Pancreas (tissue), 10 donors: ENCODE results near the gene CEP57L1. TPM values are rescaled to one million over a fixed set of nuclear protein-coding genes. Genes with fewer than 3 reads are reported as not detected.
"Not testable (repeated sequence)": the region's sequence is repeated elsewhere in the genome, so short reads cannot be mapped to it uniquely, and the experiment has no call there.

Experiments used
- ATAC-seq, 4 donors: fragments of 200-7000 bp; cut with Tn5 transposase; one replicate each; pipeline versions ENCODE4 v1.8.0 to v1.9.1; 2020; ENCODE audit warnings: mild to moderate bottlenecking in 4 of 4, moderate library complexity in 4 of 4
- DNase-seq, 6 donors: peaks; one replicate each; pipeline ENCODE4 v3.0.0-alpha.2; 2020
- FAIRE-seq: peaks from 2 replicates; lab custom pipeline; 2012; peaks lifted over from hg19 to GRCh38; lab: Jason Lieb, UNC
- H3K27ac ChIP-seq, 4 donors: fragments of 200-600 bp; sonication (generic); 1 replicate in 3 of 4; 2 replicates in 1 of 4; pipeline versions ENCODE4 v1.5.0 to v1.8.0; 2020
- H3K27me3 ChIP-seq, 4 donors: fragments of 200-600 bp; one replicate each; pipeline ENCODE4 v1.8.0; 2021
- H3K36me3 ChIP-seq, 3 donors: fragments of 200-600 bp; sonication (generic) in 1 of 3; one replicate each; pipeline versions ENCODE4 v1.5.0 to v1.8.0; 2020 to 2021
- H3K4me1 ChIP-seq, 3 donors: fragments of 200-600 bp; one replicate each; pipeline ENCODE4 v1.8.0; 2021
- H3K4me3 ChIP-seq, 4 donors: fragments of 200-600 bp; sonication (generic) in 2 of 4; one replicate each; pipeline versions ENCODE4 v1.5.0 to v1.8.0; 2020 to 2021
- H3K9me3 ChIP-seq, 4 donors: fragments of 200-600 bp; one replicate each; pipeline ENCODE4 v1.8.0; 2021
- CTCF ChIP-seq, 4 donors: fragments of 200-600 bp; sonication (generic) in 3 of 4; IDR thresholded peaks; one replicate each; pipeline versions ENCODE4 v1.5.0 to v1.8.0; 2021; ENCODE audit warnings: antibody characterized with exemption in 4 of 4
- WGBS, 2 donors: extraction: QIAGEN DNeasy Blood & Tissue Kit; methylation state at CpG; one replicate each; pipeline ENCODE4 v1.1.7; 2013; 5-methylcytosine and 5-hydroxymethylcytosine counted together
- intact Hi-C, 3 donors: fragments of 100-400 bp; cut with DNase I; formaldehyde crosslinking; loops; one replicate each; pipeline versions ENCODE4 v1.11.1 to v1.14.2; 2022
- polyA plus RNA-seq, 2 donors: library from polyadenylated mRNA; stranded (reverse); fragments of 200-250 nt; gene quantifications; one replicate each; pipeline ENCODE4 v1.2.3, GENCODE V29; 2013
- total RNA-seq, 6 donors: library from RNA; stranded (reverse); fragmentation: NEBNext Ultra II Directional in 4 of 6; extraction: Animal tissue kit (Norgen Biotek cat#: 25700) in 4 of 6; gene quantifications; one replicate each; pipeline versions ENCODE4 v1.2.1 to v1.2.4, GENCODE V29; 2021 to 2023
- donor health status: healthy with polysubstance abuse.
- donor health status: DM: no; HTN: no; CAD: no; lungs with moderate emphysema.
- donor health status: DM: no; HTN: no; CAD: no.
- donor health status: control.
- donor health status: control.
- donor health status: Bipolar disorder and iron deficiency.
- donor health status: DM: yes; HTN: yes; CAD: no.
- donor health status: DM: no; HTN: no; CAD: no.
- donor health status: DM: no; HTN: no; CAD: no.
- donor health status: DM: yes; HTN: yes; CAD: no.

The CEP57L1 gene
- total and polyA plus RNA-seq, 8 donors = 3.7 to 7.0 (median 4.4) TPM

- no peaks in the 10 kb centered on the region for H3K4me1 ChIP-seq
- H3K9me3 ChIP-seq = no peaks in the 10 kb centered on the region
- DNase-seq = no peak
- H3K36me3 ChIP-seq = no peaks in the 10 kb centered on the region
- ATAC-seq = no peak
- no peak for TF ChIP-seq CTCF (IDR thresholded peaks at IDR 0.05)
- 84 to 92% methylated on average over 5 of the region's 5 CpGs for WGBS, 2 donors
- no peak for FAIRE-seq
- H3K27ac ChIP-seq = no peak overlapping the region
- intact Hi-C loops = no loop called here
- no peaks in the 10 kb centered on the region for H3K27me3 ChIP-seq
- no peak overlapping the region for H3K4me3 ChIP-seq
Measured at GRCh38 chr6:109105681-109106080, 10.4 kb downstream of the CEP57L1 start.

- FAIRE-seq, intact Hi-C loops, H3K27ac ChIP-seq, H3K9me3 ChIP-seq, DNase-seq, H3K4me1 ChIP-seq, H3K27me3 ChIP-seq, H3K36me3 ChIP-seq, ATAC-seq, H3K4me3 ChIP-seq: not testable (repeated sequence)
- WGBS, 2 donors = 96 to 97% methylated on average over 8 of the region's 8 CpGs
Measured at GRCh38 chr6:109109663-109110062, 14.4 kb downstream of the CEP57L1 start.

GRCh38 chr6:109112663-109113062 lies 17.4 kb downstream of the CEP57L1 start:
- H3K9me3 ChIP-seq, H3K27ac ChIP-seq, FAIRE-seq, H3K4me1 ChIP-seq, intact Hi-C loops, H3K36me3 ChIP-seq, DNase-seq, H3K4me3 ChIP-seq, H3K27me3 ChIP-seq, ATAC-seq: not testable (repeated sequence)
- WGBS, 2 donors = 74% methylated on average over 3 of the region's 3 CpGs

- Histone ChIP-seq H3K9me3 (no peaks in the 10 kb centered on the region), H3K4me1 (peaks cover 8 to 11% (median 11%) of the 10 kb centered on the region in 3 donors), H3K36me3 (no peaks in the 10 kb centered on the region), H3K4me3 (no peak overlapping the region), H3K27ac (no peak overlapping the region), H3K27me3 (no peaks in the 10 kb centered on the region)
- intact Hi-C loops = no loop called here
- FAIRE-seq (peak; percentile 43), ATAC-seq (peak in 1 of 4 donors; percentile 44), DNase-seq (no peak)
- no peak for TF ChIP-seq CTCF (IDR thresholded peaks at IDR 0.05)
- 88% methylated on average over 5 of the region's 5 CpGs for WGBS, 2 donors
Measured at GRCh38 chr6:109117346-109118035, 22.2 kb downstream of the CEP57L1 start.

- Histone ChIP-seq H3K27me3 (no peaks in the 10 kb centered on the region), H3K27ac (no peak overlapping the region), H3K4me1 (peaks cover 8 to 11% (median 11%) of the 10 kb centered on the region in 3 donors), H3K4me3 (no peak overlapping the region), H3K9me3 (no peaks in the 10 kb centered on the region), H3K36me3 (no peaks in the 10 kb centered on the region)
- TF ChIP-seq CTCF (IDR thresholded peaks at IDR 0.05) = no peak
- intact Hi-C loops = no loop called here
- DNase-seq (no peak), FAIRE-seq (no peak), ATAC-seq (no peak)
- WGBS, 2 donors = 68 to 69% methylated on average over 5 of the region's 5 CpGs
Measured at GRCh38 chr6:109118337-109118736, 23.0 kb downstream of the CEP57L1 start.

GRCh38 chr6:109118871-109119354 lies 23.6 kb downstream of the CEP57L1 start:
- TF ChIP-seq CTCF (IDR thresholded peaks at IDR 0.05) = no peak
- 71 to 75% methylated on average over 3 of the region's 3 CpGs for WGBS, 2 donors
- DNase-seq = no peak
- intact Hi-C loops = no loop called here
- Histone ChIP-seq H3K27ac (no peak overlapping the region), H3K9me3 (no peaks in the 10 kb centered on the region), H3K36me3 (no peaks in the 10 kb centered on the region), H3K4me1 (peaks cover 8 to 11% (median 11%) of the 10 kb centered on the region in 3 donors), H3K27me3 (no peaks in the 10 kb centered on the region), H3K4me3 (no peak overlapping the region)
- FAIRE-seq = no peak
- no peak for ATAC-seq
